ENCODE results near the gene FMO5. TPM values are rescaled to one million over a fixed set of nuclear protein-coding genes. Genes with fewer than 3 reads are reported as not detected.

The FMO5 gene
- total RNA-seq, 1 experiment from 2014 or later: 0.72 TPM

DNA sequence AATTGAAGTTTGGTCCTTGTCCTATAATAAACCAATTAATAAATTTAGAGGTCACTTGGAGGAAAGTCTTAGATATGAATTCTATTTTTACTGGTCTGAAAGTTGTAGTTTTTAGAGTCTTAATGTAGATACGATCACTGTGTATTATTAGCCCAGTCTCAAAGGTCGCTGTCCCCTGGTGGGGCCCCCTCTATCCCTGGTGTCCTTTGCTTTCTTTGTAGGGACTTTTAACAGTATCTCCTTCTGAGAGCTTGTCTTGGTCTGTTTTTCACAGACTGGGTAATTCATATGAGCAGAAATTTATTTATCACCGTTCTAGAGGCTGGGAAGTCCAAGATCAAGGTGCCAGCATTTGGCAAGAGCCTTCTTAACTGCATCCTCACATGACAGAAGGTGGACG is 35.8 kb upstream of the FMO5 start:
- H3K27me3 Mint-ChIP-seq (ENCODE audit: insufficient read depth, unreplicated experiment): no peaks in the 10 kb centered on the region
- ChIA-PET CTCF (interaction anchor here (0.6 to 1.6 kb wide), 4 partner anchors 13 to 129 kb away, joined by 3 to 6 read pairs (median 4); no protein-coding TSS in a partner anchor), POLR2A (interaction anchor here (1.0 to 1.6 kb wide), 2 partner anchors 8 to 13 kb away, joined by 3 read pairs; no protein-coding TSS in a partner anchor)
- intact Hi-C loops (cut with micrococcal nuclease): no loop called here
- H3K36me3 Mint-ChIP-seq (ENCODE audit: insufficient read depth, unreplicated experiment): peaks cover 85% of the 10 kb centered on the region
- H3K27ac Mint-ChIP-seq (ENCODE audit: low read depth, unreplicated experiment): no peak overlapping the region
- peaks cover 27% of the 10 kb centered on the region for H3K4me1 Mint-ChIP-seq (ENCODE audit: insufficient read depth, unreplicated experiment)
- DNase-seq (ENCODE audit: unreplicated experiment): no peak
- H3K9me3 Mint-ChIP-seq (ENCODE audit: unreplicated experiment): no peaks in the 10 kb centered on the region
- TF ChIP-seq, protein P1, sequence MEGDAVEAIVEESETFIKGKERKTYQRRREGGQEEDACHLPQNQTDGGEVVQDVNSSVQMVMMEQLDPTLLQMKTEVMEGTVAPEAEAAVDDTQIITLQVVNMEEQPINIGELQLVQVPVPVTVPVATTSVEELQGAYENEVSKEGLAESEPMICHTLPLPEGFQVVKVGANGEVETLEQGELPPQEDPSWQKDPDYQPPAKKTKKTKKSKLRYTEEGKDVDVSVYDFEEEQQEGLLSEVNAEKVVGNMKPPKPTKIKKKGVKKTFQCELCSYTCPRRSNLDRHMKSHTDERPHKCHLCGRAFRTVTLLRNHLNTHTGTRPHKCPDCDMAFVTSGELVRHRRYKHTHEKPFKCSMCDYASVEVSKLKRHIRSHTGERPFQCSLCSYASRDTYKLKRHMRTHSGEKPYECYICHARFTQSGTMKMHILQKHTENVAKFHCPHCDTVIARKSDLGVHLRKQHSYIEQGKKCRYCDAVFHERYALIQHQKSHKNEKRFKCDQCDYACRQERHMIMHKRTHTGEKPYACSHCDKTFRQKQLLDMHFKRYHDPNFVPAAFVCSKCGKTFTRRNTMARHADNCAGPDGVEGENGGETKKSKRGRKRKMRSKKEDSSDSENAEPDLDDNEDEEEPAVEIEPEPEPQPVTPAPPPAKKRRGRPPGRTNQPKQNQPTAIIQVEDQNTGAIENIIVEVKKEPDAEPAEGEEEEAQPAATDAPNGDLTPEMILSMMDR (IDR thresholded peaks at IDR 0.05; ENCODE audit: unreplicated experiment): no peak
- BruUV-seq (replicated peaks): no TSS peak
- H3K4me3 Mint-ChIP-seq (ENCODE audit: unreplicated experiment): no peak overlapping the region

DNA sequence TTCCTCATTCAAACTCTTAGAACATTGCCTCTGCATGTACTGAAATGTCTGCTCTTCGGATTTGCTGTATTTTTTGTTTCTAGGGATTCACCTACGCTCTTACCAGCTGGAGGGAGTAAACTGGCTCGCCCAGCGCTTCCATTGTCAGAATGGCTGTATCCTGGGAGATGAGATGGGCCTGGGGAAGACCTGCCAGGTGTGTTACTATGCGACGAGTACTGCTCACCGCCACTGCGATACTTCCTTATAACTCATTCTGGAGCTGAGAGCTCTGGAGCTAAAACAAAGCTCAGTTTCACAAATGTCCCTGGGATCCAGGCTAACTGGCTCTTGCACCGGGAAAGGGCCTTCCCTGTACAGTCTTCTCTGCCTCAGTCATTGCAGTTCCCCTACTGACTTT is 27.4 kb upstream of the FMO5 start:
- Mint-ChIP-seq H3K4me1 (ENCODE audit: insufficient read depth, unreplicated experiment) (peaks cover 5% of the 10 kb centered on the region), H3K36me3 (ENCODE audit: insufficient read depth, unreplicated experiment) (peaks cover 32% of the 10 kb centered on the region), H3K27me3 (ENCODE audit: insufficient read depth, unreplicated experiment) (no peaks in the 10 kb centered on the region), H3K27ac (ENCODE audit: low read depth, unreplicated experiment) (peak overlapping the region; percentile 2), H3K9me3 (ENCODE audit: unreplicated experiment) (no peaks in the 10 kb centered on the region), H3K4me3 (ENCODE audit: unreplicated experiment) (no peak overlapping the region)
- ChIA-PET CTCF (interaction anchor here (0.9 to 2.4 kb wide), 3 partner anchors 9 to 79 kb away, joined by 3 to 29 read pairs (median 3); partner anchors contain the start of gene CHD1L), POLR2A (interaction anchor here (0.7 to 2.6 kb wide), 5 partner anchors 9 to 85 kb away, joined by 3 to 10 read pairs (median 3); partner anchors contain the start of gene CHD1L)
- intact Hi-C loops (cut with micrococcal nuclease): no loop called here
- TF ChIP-seq, protein P1 (IDR thresholded peaks at IDR 0.05; ENCODE audit: unreplicated experiment): no peak
- BruUV-seq (replicated peaks): no TSS peak
- no peak for DNase-seq (ENCODE audit: unreplicated experiment)

DNA sequence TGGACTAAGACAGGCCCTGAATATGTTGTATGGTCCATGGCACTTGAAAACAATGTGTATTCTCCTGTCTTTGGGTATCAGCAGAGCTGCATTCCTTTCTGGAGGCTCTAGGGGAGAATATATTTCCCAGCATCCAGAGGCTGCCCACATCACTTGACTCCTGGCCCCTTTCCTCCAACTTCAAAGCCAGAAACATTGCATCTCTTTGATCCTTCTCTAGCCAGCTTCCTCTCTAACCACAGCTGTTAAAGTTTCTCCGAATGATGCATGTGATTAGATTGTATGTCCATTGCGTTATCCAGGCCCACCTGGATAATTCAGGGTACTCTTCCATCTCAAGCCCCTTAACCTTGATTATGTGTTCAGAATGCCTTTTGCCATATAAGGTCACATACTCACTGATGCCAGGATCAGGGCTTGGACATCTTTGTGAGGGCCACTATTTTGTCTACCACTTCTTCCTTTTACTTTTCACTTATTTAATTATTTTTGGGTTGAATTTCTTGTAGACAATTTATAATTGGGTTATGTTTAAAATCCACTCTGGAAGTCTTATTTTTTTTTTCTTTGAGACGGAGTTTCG is 22.6 kb upstream of the FMO5 start:
- intact Hi-C loops (cut with micrococcal nuclease): loop anchor here (10.0 kb wide), 1 partner anchor 313 kb away; the partner anchor contains the start of gene NBPF12
- no TSS peak for BruUV-seq (replicated peaks)

More for the DNA sequence above, 22.6 kb upstream of the FMO5 start:
- H3K4me3 Mint-ChIP-seq (ENCODE audit: unreplicated experiment): no peak overlapping the region
- ChIA-PET CTCF (interaction anchor here (0.5 to 2.1 kb wide), 5 partner anchors 9 to 1030 kb away, joined by 3 to 6 read pairs (median 4); no protein-coding TSS in a partner anchor), POLR2A (interaction anchor here (1.0 to 7.0 kb wide), 4 partner anchors 10 to 78 kb away, joined by 3 to 298 read pairs (median 10); partner anchors contain the start of gene PRKAB2)
- no peaks in the 10 kb centered on the region for H3K27me3 Mint-ChIP-seq (ENCODE audit: insufficient read depth, unreplicated experiment)
- no peaks in the 10 kb centered on the region for H3K9me3 Mint-ChIP-seq (ENCODE audit: unreplicated experiment)
- no peak overlapping the region for H3K27ac Mint-ChIP-seq (ENCODE audit: low read depth, unreplicated experiment)
- DNase-seq (ENCODE audit: unreplicated experiment): no peak
- TF ChIP-seq, protein P1 (IDR thresholded peaks at IDR 0.05; ENCODE audit: unreplicated experiment): no peak
- no peaks in the 10 kb centered on the region for H3K36me3 Mint-ChIP-seq (ENCODE audit: insufficient read depth, unreplicated experiment)
- H3K4me1 Mint-ChIP-seq (ENCODE audit: insufficient read depth, unreplicated experiment): peaks cover 33% of the 10 kb centered on the region

Data from MCF 10A (cell line).